GM21576 (cell line): Measurements from ENCODE around the gene PITX1.

ENCODE experiments used
- ATAC-seq: cut with Tn5 transposase; IDR thresholded peaks from one replicate; pipeline ENCODE4 v1.9.1; 2021; ENCODE audit warnings: mild to moderate bottlenecking, moderate library complexity; ENCODE audit not compliant: unreplicated experiment

The PITX1 gene

GRCh38 chr5:135030123-135030955, 3.7 kb downstream of the PITX1 start:
- ATAC-seq: no peak

DNA sequence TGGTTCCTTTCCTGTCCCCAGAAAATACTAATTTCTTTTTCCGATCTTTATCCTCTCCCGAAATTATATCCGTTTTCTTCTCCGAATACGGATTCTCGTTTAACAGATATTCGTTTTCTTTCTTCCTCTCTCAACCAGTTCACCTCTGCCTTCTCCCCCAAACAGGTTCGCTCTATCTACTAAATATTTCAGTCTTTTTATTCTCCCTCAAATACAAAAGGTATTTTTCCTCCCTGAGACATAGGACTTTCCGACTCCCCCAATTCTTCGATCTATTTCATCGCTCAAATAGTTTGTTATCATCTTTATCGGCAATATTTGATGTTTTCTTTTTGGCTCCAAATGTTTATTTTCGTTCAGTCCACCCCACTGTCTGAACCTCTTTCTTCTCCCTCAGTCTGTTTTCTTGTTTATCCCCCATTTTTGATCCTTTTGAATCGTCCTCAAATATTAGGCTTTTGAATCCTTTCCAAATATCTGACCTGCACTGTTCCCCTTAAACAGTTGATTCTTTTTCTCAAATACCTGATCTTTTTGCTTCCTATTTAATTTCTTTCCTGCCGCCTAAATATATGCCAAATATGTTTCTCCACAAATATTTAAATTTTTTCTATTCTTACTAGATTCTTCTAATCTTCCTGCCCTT, 4.4 kb downstream of the PITX1 start:
- no peak for ATAC-seq

DNA sequence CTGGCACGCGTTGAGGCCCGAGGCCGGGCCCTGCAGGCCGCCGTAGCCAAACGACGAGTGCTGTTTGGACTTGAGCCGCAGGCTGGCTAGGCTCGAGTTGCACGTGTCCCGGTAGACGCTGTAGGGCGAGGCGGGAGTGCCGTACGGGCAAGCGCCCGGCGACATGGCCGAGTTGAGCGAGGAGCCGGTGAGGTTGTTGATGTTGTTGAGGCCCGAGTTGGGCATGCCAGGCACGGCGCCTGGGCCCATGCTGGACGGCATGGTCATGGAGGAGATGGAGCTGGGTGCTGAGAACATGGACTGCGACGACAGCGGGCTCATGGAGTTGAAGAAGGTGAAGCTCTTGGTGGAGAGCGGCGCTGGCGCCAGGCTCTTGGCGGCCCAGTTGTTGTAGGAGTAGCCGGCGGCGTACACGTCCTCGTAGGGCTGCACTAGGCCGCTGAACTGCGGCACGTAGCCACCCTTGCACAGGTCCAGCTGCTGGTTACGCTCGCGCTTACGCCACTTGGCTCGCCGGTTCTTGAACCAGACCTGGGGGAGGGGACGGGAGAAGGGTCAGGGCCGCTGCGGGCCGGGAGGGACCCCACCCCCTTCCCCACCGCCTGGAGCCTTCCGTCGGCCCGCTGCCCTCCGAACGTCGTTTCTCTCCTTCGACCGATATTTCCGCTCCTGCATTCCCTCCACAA, 5.1 kb downstream of the PITX1 start:
- ATAC-seq: no peak

DNA sequence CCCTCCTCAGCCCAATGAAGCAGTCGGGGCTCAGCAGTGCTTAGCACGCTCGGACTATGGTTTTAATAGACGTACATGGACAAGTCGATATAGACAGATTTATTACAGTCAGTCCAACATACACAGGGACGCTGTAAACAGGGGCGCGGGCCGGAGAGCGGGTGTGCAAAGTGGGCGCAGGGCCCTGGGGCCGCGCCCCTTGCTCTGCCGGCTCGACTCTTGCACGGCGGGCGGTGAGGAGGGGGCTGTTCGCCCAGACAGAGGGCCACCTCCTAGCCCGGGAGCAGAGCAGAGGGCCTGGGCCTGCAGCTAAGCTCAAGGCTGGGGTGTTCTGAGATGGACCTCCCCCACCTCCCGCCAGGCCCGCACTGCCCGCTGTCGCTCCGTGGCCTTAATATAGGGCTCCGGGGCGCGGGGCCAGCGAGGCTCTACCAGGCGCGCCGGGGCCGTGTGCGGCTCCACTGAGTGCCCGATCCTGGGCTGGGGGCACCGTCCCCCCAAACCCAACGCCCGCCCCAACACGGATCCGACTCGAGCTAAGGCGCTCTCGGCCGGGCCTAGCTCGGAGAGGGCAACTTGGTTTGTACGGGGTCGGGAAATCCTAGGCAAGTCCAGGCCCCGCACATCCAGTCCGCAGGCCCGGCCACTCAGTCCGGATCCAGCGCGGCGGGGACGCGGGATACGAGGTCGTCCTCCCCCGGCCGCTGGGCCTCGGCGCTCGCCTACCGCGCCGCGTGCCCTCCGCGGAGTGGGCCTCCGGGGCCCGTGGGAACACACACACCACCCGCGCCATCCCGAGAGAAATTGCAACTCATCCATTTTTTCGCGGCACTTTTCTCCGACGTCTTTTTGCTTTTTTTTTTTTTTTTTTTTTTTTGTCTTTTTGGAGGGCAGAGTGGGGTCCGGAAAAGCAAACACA, 6.1 kb downstream of the PITX1 start:
- ATAC-seq: no peak

DNA sequence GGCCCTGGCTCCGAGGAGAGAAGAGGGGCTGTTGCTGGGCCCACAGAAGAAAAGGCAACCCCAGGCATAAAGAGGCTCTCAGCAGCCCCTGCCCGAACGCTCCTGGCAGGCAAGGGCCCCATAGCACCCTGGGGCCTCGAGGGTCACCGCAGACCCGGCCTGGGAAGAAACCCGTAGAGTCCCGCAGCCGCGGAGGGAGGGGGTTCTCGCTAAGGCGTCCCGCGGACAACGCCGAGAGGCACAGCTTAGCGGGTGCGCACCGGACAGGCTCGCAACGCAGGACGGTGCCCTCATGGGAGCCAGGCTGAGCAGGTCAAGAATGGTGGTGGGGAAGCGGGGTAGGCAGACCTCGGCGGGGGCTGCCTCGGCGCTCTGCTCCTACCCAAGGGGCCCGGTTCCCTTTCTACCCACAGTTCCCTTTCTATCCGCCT, 6.7 kb downstream of the PITX1 start:
- ATAC-seq: no peak

DNA sequence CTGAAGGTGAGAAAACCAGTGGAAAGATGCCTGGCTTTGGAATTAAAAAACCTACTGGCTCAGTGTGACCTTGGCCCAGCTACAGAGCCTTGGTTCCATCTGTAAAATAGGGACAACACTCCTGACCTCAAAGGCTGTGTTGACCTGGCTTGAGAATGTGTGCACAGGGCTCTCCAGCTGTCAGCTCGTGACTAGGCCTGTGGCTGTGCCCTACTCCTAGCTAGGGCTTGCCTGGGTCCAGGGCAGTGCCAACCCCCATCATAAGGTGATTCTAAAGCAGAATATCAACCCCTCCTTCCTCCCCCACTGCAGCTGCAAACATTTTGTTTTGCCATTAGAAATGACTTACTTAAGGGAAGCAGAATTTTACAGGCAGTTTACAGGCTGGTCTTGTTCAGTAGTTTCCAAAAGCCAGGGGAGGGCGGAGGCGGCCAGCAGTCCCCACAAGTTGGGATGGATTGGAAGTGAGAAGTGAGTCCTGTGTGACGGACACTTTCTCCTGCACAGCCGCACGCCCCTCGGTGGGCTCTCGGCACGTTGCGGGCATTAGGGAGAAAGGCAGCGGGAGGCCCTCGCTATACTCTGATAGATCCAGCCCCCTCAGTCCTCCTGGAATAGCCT, 7.3 kb downstream of the PITX1 start:
- ATAC-seq: no peak

- no peak for ATAC-seq
Measured at GRCh38 chr5:135025730-135026644, 8.0 kb downstream of the PITX1 start.

DNA sequence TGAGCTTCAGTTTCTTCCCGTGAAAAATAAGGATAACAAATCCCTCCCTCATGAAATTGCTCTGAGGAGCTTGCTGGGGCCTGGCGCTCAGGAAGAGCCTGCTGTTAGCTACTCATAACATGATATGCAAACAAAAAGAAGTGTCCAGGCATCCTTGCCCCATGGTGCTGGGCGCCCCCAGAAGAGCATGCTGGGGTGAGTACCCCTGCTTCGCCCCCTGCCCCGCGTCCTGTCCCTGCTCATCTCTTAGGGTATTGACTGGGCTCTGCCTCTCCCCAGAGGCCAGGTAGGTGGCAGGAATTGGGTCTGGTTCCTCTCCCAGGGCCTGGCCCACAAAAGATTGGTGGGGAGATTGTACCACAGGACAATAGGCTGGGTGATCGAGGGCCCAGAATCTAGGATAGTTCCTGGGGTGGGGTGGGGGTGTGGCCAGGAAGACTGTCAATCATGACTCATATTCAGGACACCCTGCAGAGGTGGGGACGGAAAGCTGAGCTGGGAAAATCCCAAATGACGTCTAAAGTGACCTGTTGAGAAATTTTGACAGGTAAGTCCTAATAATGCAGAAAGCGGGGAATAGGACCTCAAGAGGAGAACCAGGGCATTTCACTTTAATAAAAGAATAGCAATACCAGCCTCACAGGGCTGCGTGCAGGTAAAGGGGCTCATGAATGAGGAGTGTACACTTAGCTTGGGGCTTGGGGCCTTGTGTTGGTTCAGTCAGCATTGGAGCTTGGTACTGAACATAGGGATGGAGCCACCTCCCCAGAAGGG, 8.9 kb downstream of the PITX1 start:
- ATAC-seq: no peak

DNA sequence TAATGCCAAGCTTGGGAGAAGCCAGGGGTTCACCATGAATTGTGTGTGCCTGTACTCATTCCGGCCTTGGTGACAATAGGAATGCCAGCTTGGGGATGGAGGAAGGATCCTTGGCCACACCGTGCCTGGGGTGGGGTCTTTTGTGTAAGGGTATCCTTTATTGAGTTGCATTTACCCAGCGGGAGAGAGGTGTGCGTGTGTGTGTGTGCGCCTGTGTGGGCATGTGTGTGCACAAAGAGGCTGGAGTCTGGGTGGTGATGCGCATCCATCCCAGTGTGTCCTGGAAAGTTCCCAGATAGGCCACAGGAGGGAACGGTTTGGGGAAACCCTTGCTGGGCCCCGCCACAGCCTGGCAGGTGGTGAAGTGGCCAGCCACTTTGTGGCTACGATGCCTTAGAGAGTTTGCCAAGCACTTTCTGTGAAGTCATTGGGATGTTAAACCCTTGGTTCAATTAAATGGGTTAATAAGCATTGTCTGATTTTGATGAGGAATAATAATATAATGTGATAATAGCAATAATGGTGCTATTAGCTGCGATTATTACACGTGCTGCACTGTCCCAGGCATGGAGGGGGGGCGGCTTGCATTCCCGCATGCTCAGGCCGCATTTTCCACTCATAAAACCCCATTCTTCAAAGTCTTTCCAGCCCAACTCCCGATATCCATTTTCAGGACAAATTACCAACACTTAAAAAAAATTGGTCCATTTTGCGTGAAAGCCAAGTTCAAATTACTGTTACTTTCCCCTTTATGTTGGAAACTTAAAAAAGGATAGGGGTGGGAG, 13.7 kb downstream of the PITX1 start:
- no peak for ATAC-seq

DNA sequence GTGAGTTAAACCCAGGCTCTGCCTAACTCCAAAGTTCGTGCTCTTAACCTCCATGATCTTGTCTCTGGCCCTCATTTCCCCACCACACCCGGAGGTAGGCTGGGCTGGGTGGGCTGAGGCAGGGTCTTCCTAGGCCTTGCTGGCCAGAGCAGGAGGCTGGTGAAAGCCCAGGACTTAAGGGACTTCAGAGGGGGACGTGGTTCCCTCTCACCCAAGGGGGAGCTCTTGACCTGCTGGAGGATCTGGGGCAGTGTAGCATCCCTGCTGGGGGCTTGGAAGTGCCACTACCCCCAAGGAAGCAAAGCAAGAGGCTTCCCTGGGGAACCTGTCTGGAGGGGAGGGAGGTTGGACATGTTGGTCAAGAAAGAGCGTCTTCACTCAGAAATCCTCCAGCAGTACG, 14.7 kb downstream of the PITX1 start:
- ATAC-seq: no peak

DNA sequence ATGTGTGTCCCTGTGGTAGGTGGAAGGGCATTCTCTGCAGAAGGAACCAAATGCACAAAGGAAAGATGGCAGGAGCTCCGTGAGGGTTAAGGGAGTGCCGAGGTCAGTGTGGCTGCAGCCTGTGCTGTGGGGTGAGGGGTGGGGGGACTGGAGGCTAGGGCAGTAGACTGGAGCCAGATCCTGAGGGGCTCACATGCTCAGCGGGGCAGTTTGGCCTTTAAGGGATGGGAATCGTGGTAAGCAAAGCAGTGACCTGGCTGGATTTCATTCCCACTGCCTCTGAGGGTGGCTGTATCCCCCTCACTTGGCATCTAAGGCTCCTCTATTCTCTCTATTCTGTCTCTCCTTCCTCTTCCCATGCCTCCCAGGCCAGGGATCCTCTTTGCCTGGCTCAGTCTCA, 15.6 kb downstream of the PITX1 start:
- no peak for ATAC-seq

DNA sequence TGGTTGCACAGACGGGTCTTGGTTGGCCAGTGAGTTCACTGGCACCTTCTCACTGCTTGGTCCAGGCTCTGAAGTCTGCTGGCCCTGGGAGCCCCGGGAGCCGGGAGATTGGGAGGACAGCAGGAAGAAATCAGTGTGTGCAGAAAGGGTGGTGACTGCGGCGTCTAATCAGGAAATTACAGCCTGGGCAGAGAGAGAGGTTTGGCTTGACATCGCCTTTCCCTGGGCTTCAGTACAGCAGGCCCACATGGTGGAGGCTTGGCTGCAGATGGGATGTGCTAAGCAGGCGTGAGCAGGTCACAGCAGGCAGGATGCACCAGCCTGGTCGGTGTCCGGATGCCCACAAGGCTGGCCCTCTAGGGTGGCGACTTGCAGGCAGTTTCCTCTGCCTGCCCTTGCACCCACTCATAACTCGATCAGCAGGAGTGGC, 17.2 kb downstream of the PITX1 start:
- ATAC-seq: no peak

DNA sequence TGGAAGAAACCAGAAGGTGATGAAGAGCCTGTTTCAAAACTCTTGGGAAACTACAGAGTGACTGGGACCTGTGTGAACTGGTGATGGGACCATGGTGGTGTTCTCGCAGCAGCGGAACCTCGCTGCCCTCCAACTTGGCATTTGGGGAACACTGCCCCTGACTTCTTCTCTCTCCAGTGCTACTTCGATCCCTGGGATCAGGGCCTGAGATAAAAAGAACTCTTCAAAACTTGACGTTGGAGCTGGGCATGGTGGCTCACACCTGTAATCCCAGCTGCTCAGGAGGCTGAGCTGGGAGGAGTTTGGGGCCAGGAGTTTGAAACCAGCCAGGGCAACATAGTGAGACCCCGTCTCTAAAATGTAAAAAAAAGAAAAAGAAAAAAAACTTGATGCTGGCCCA, 18.1 kb downstream of the PITX1 start:
- ATAC-seq: no peak

- no peak for ATAC-seq
Measured at GRCh38 chr5:135013947-135014570, 20.0 kb downstream of the PITX1 start.

DNA sequence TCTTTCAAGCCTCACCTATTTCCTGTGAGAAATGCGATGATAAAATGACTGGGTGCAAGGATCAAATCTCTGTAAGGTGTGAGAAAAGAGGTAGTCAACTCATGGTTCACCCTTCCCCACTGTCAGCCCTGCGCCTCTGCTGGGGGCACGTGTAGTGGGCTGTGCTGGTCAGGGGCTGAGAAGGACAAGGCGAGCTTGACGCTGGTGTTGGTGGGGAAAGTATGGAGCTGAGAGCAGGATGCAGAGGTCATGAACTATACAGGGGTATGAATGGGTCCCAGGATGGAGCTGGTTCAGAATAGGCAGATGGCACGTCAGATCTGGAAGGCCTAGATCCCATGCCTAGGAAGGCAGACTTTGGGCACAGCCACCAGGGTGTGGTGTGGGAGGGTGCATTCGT, 20.6 kb downstream of the PITX1 start:
- no peak for ATAC-seq

GRCh38 chr5:135012951-135013391, 21.1 kb downstream of the PITX1 start:
- no peak for ATAC-seq

DNA sequence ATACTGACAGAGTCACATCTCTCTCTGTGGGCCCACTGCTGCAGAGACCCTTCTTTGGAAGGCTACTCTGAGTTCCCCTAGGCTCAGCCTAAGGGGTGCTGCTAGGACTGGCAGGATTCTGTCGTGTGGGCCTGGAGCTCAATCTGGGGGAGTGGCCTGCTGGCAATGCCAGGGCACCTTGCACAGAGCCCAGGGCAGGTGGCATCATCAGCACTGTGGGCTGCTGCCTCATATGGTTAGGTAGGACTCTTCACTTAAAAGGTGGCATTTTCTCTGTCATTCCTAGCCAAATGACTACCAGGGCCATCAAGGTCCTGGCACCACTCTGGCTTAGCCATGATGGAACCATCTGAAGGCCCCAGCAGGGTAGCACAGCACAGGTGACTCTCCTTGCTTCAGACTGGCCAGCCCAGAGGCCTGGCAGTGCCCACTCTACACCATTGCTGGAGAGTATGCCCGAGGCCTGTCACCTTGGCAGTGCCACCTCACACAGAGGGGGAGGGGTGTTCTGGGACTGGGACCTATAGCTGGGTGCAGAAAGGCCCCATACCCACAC, 21.9 kb downstream of the PITX1 start:
- ATAC-seq: no peak
